Lower leg skin (tissue), 4 donors: Measurements from ENCODE around the gene KIF17. TPM values are rescaled to one million over a fixed set of nuclear protein-coding genes. Genes with fewer than 3 reads are reported as not detected.

Experiments used
- DNase-seq, 2 donors: peaks; one replicate each; pipeline ENCODE4 v3.0.0-alpha.2; 2019; ENCODE audit warnings: low spot score in 2 of 2
- H3K4me3 ChIP-seq: fragments of 200-600 bp; sonication (generic); 2 replicates; pipeline ENCODE4 v1.5.1; 2017; ENCODE audit warnings: mild to moderate bottlenecking, low read depth; ENCODE audit not compliant: poor library complexity, severe bottlenecking
- POLR2A ChIP-seq, 2 donors: fragments of 450-650 bp; IDR thresholded peaks; one replicate each; pipeline ENCODE4 v1.6.1; 2016 to 2017; ENCODE audit warnings: antibody characterized with exemption in 2 of 2, mild to moderate bottlenecking in 1 of 2, moderate library complexity in 1 of 2
- WGBS, 2 donors: methylation state at CpG; one replicate each; pipeline ENCODE4 v1.1.5; 2018; 5-methylcytosine and 5-hydroxymethylcytosine counted together
- intact Hi-C: fragments of 100-400 bp; cut with DNase I; formaldehyde crosslinking; loops from one replicate; pipeline ENCODE4 v1.15.0; 2023; ENCODE audit warnings: low total_unique reads
- total RNA-seq, 4 donors: library from RNA; depleted of rRNA; stranded (reverse); fragments of >200 nt; gene quantifications; one replicate each; pipeline ENCODE4 v1.1.0, GENCODE V29; 2016
- TF ChIP-seq, protein P1 (sequence below), 3 donors: fragments of 450-650 bp; IDR thresholded peaks; one replicate each; pipeline ENCODE4 v1.5.1; 2016; ENCODE audit warnings: antibody characterized with exemption in 3 of 3, mild to moderate bottlenecking in 3 of 3, moderate library complexity in 2 of 3

The KIF17 gene
- total RNA-seq, 4 donors from 2014 or later = 0.30 to 5.7 (median 2.2) TPM

DNA sequence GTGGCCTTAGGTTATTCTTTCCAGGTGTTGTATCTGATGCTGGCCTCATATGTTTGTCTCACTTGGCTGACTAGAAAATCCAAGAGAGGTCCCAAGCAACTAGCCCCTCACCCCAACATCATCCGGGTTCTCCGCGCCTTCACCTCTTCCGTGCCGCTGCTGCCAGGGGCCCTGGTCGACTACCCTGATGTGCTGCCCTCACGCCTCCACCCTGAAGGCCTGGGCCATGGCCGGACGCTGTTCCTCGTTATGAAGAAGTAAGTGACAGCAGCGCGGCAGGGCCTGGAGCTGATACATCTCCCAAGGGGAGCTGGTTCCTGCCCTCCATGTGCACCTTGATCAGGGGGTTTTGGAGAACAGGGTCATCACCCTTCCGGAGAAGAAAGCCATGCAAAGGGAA, 73.4 kb downstream of the KIF17 start:
- no peak for DNase-seq

DNA sequence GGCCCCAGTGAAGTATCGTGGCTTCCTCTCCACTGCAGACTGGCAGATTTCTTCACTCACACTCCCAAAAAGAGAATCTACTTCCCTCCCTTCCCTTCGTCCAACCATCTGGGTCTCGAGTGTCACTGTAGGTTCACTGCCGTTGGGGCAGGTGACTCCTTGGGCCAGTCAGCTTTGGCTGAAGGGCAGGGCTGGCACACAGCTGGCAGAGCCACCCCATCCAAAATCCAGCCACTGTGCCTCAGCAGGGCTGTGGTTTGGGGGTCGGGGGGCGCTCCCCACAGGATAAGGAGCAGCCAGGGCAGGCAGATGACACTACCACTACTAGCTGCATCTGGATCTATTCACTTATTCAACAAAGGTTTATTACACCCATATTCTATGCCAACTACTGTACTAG, 74.7 kb downstream of the KIF17 start:
- intact Hi-C loops = no loop called here
- WGBS, 2 donors = 74 to 86% methylated on average over 6 of the region's 6 CpGs
- no peak for DNase-seq
- no peak for TF ChIP-seq POLR2A (IDR thresholded peaks at IDR 0.05)
- TF ChIP-seq, protein P1, sequence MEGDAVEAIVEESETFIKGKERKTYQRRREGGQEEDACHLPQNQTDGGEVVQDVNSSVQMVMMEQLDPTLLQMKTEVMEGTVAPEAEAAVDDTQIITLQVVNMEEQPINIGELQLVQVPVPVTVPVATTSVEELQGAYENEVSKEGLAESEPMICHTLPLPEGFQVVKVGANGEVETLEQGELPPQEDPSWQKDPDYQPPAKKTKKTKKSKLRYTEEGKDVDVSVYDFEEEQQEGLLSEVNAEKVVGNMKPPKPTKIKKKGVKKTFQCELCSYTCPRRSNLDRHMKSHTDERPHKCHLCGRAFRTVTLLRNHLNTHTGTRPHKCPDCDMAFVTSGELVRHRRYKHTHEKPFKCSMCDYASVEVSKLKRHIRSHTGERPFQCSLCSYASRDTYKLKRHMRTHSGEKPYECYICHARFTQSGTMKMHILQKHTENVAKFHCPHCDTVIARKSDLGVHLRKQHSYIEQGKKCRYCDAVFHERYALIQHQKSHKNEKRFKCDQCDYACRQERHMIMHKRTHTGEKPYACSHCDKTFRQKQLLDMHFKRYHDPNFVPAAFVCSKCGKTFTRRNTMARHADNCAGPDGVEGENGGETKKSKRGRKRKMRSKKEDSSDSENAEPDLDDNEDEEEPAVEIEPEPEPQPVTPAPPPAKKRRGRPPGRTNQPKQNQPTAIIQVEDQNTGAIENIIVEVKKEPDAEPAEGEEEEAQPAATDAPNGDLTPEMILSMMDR (IDR thresholded peaks at IDR 0.05) = no peak
- no peak overlapping the region for H3K4me3 ChIP-seq

More for the DNA sequence above, 73.4 kb downstream of the KIF17 start:
- intact Hi-C loops = no loop called here
- TF ChIP-seq POLR2A (IDR thresholded peaks at IDR 0.05) = no peak
- TF ChIP-seq, protein P1 (IDR thresholded peaks at IDR 0.05) = no peak
- WGBS, 2 donors = 90 to 94% methylated on average over 13 of the region's 13 CpGs
- H3K4me3 ChIP-seq = no peak overlapping the region

GRCh38 chr1:20641975-20642374, 75.8 kb downstream of the KIF17 start:
- TF ChIP-seq POLR2A (IDR thresholded peaks at IDR 0.05) = no peak
- TF ChIP-seq, protein P1 (IDR thresholded peaks at IDR 0.05) = no peak
- no peak for DNase-seq
- intact Hi-C loops = no loop called here
- 85 to 87% methylated on average over 10 of the region's 10 CpGs for WGBS, 2 donors
- no peak overlapping the region for H3K4me3 ChIP-seq

- H3K4me3 ChIP-seq = no peak overlapping the region
- intact Hi-C loops = no loop called here
- peak in 1 of 2 donors; percentile 55 for DNase-seq
Observed at GRCh38 chr1:20640183-20640597, 77.6 kb downstream of the KIF17 start.

GRCh38 chr1:20636785-20637347, 80.9 kb downstream of the KIF17 start:
- WGBS, 2 donors = 84 to 87% methylated on average over 8 of the region's 8 CpGs
- no peak for DNase-seq
- no peak overlapping the region for H3K4me3 ChIP-seq
- no peak for TF ChIP-seq POLR2A (IDR thresholded peaks at IDR 0.05)
- TF ChIP-seq, protein P1 (IDR thresholded peaks at IDR 0.05) = no peak
- intact Hi-C loops = no loop called here

More at GRCh38 chr1:20640183-20640597, 77.6 kb downstream of the KIF17 start:
- whole genome bisulfite sequencing, 2 donors = 29 to 33% methylated on average over 6 of the region's 6 CpGs
- TF ChIP-seq, protein P1 (IDR thresholded peaks at IDR 0.05) = no peak
- no peak for TF ChIP-seq POLR2A (IDR thresholded peaks at IDR 0.05)

- 6 to 20% methylated on average over 4 of the region's 4 CpGs for WGBS, 2 donors
- peak in 1 of 2 donors; percentile 31 for DNase-seq
- TF ChIP-seq, protein P1 (IDR thresholded peaks at IDR 0.05) = no peak
- TF ChIP-seq POLR2A (IDR thresholded peaks at IDR 0.05) = no peak
- no peak overlapping the region for H3K4me3 ChIP-seq
- intact Hi-C loops = loop anchor here (5.0 kb wide), 1 partner anchor 112 kb away; no protein-coding TSS in a partner anchor
Observed at GRCh38 chr1:20634594-20635084, 83.2 kb downstream of the KIF17 start.
